ENCODE measurements around the gene LRFN3. TPM values are rescaled to one million over a fixed set of nuclear protein-coding genes. Genes with fewer than 3 reads are reported as not detected.

Gene LRFN3
- total and polyA plus RNA-seq, 4 donors, result 0.89 to 8.4 (median 2.1) TPM

GRCh38 chr19:35896643-35897040 lies 39.5 kb upstream of the LRFN3 start:
- Histone ChIP-seq H3K27ac (ENCODE audit: low read depth in 1 of 2, low read length in 2 of 2) (no peak overlapping the region), H3K27me3 (ENCODE audit: control insufficient read depth in 4 of 4, insufficient read depth in 4 of 4, low read length in 3 of 4) (no peaks in the 10 kb centered on the region), H3K4me1 (ENCODE audit: control insufficient read depth in 4 of 4, insufficient read depth in 4 of 4, low read length in 3 of 4) (peaks cover 0 to 4% (median 2%) of the 10 kb centered on the region in 4 donors), H3K9ac (ENCODE audit: low read depth in 1 of 2, low read length in 2 of 2) (no peak overlapping the region), H3K4me3 (ENCODE audit: low read depth in 1 of 3, low read length in 3 of 3) (no peak overlapping the region), H3K9me3 (ENCODE audit: control insufficient read depth in 4 of 4, low read length in 3 of 4) (no peaks in the 10 kb centered on the region), H3K36me3 (ENCODE audit: control insufficient read depth in 4 of 4, insufficient read depth in 3 of 4, low read depth in 1 of 4, low read length in 3 of 4) (peaks cover 3 to 16% (median 8%) of the 10 kb centered on the region in 4 donors)
- no peak for DNase-seq (ENCODE audit: low spot score)
- TF ChIP-seq SP1 (IDR thresholded peaks at IDR 0.05), result no peak
- TF ChIP-seq CTCF (IDR thresholded peaks at IDR 0.05; ENCODE audit: low read depth, low read length, missing input control), result no peak
- TF ChIP-seq FOXA2 (IDR thresholded peaks at IDR 0.05), result no peak
- no peak for TF ChIP-seq FOXA1 (IDR thresholded peaks at IDR 0.05)
- TF ChIP-seq GABPA (IDR thresholded peaks at IDR 0.05 in 1 of 2, conservative IDR thresholded peaks at IDR 0.05 in 1 of 2), result no peak
- no peak for TF ChIP-seq EGR1 (IDR thresholded peaks at IDR 0.05; ENCODE audit: low read depth in 2 of 2)
- TF ChIP-seq REST (IDR thresholded peaks at IDR 0.05), result no peak
- no peak for TF ChIP-seq RAD21 (IDR thresholded peaks at IDR 0.05)
- TF ChIP-seq JUND (IDR thresholded peaks at IDR 0.05), result no peak
- no peak for TF ChIP-seq HNF4A (conservative IDR thresholded peaks at IDR 0.05)
- TF ChIP-seq HNF4G (IDR thresholded peaks at IDR 0.05), result no peak
- no peak for TF ChIP-seq ZBTB33 (IDR thresholded peaks at IDR 0.05)
- WGBS, result 96% methylated on average over 13 of the region's 13 CpGs

GRCh38 chr19:35897706-35898451 lies 38.3 kb upstream of the LRFN3 start:
- Histone ChIP-seq H3K4me1 (ENCODE audit: control insufficient read depth in 4 of 4, insufficient read depth in 4 of 4, low read length in 3 of 4) (peaks cover 0 to 4% (median 2%) of the 10 kb centered on the region in 4 donors), H3K9me3 (ENCODE audit: control insufficient read depth in 4 of 4, low read length in 3 of 4) (no peaks in the 10 kb centered on the region), H3K4me3 (ENCODE audit: low read depth in 1 of 3, low read length in 3 of 3) (peak overlapping the region in 1 of 3 donors; percentile 61), H3K9ac (ENCODE audit: low read depth in 1 of 2, low read length in 2 of 2) (peak overlapping the region in 1 of 2 donors; percentile 70), H3K27me3 (ENCODE audit: control insufficient read depth in 4 of 4, insufficient read depth in 4 of 4, low read length in 3 of 4) (no peaks in the 10 kb centered on the region), H3K27ac (ENCODE audit: low read depth in 1 of 2, low read length in 2 of 2) (peak overlapping the region in 1 of 2 donors; percentile 91), H3K36me3 (ENCODE audit: control insufficient read depth in 4 of 4, insufficient read depth in 3 of 4, low read depth in 1 of 4, low read length in 3 of 4) (peaks cover 3 to 15% (median 6%) of the 10 kb centered on the region in 4 donors)
- no peak for DNase-seq (ENCODE audit: low spot score)
- WGBS, result 94% methylated on average over 13 of the region's 13 CpGs
- TF ChIP-seq YY1 (IDR thresholded peaks at IDR 0.05) (no peak), FOXA2 (IDR thresholded peaks at IDR 0.05) (no peak), REST (IDR thresholded peaks at IDR 0.05) (no peak), GABPA (IDR thresholded peaks at IDR 0.05 in 1 of 2, conservative IDR thresholded peaks at IDR 0.05 in 1 of 2) (no peak), MAX (IDR thresholded peaks at IDR 0.05) (no peak), FOXA1 (IDR thresholded peaks at IDR 0.05) (no peak), TAF1 (conservative IDR thresholded peaks at IDR 0.05) (no peak), RXRA (IDR thresholded peaks at IDR 0.05) (no peak), JUND (IDR thresholded peaks at IDR 0.05) (no peak), RAD21 (IDR thresholded peaks at IDR 0.05) (no peak), CTCF (IDR thresholded peaks at IDR 0.05; ENCODE audit: low read depth, low read length, missing input control) (no peak)

All from liver (tissue), 9 donors.